SK-N-SH (cell line): ENCODE measurements around the gene STH. TPM values are rescaled to one million over a fixed set of nuclear protein-coding genes. Genes with fewer than 3 reads are reported as not detected.

ENCODE experiments used
- CTCF ChIA-PET: fragments of 300-600, 350-600 bp; formaldehyde crosslinking; extraction: SDS; loops from one replicate; lab custom pipeline; 2021; lab: Yijun Ruan, JAX
- POLR2A ChIA-PET: fragments of 350-600 bp; sonication (Branson Sonifier 250); formaldehyde crosslinking; extraction: SDS; loops from one replicate; lab custom pipeline; 2020; ENCODE audit warnings: antibody characterized with exemption, inconsistent platforms; lab: Yijun Ruan, JAX
- DNase-seq: peaks from one replicate; pipeline ENCODE4 v3.0.0; 2012
- H2AFZ ChIP-seq: fragments of 200-600 bp; sonication (generic); 2 replicates; pipeline ENCODE4 v1.8.1; 2016; ENCODE audit warnings: antibody characterized with exemption, mild to moderate bottlenecking, low read depth
- H3F3A ChIP-seq: fragments of 200-600 bp; sonication (generic); replicated peaks from 2 replicates; pipeline ENCODE3; 2016; ENCODE audit warnings: antibody characterized with exemption, mild to moderate bottlenecking; ENCODE audit not compliant: insufficient read depth
- H3K27ac ChIP-seq, 2 experiments: fragments of 200-500 bp in 1 of 2; fragments of 200-600 bp in 1 of 2; sonication (Bioruptor generic) in 1 of 2; sonication (generic), shearing (Covaris generic) in 1 of 2; 2 replicates each; pipeline versions ENCODE4 v1.5.1 to v1.6.1; 2014 to 2016; ENCODE audit warnings: low read depth in 2 of 2, inconsistent platforms in 1 of 2, low read length in 1 of 2, mild to moderate bottlenecking in 1 of 2, mixed read lengths in 1 of 2
- H3K27me3 ChIP-seq: fragments of 200-600 bp; sonication (generic), shearing (Covaris generic); 2 replicates; pipeline ENCODE4 v1.6.1; 2016; ENCODE audit warnings: mixed run types; ENCODE audit not compliant: insufficient read depth
- H3K36me3 ChIP-seq, 2 experiments: fragments of 200-500 bp in 1 of 2; fragments of 200-600 bp in 1 of 2; sonication (Bioruptor generic) in 1 of 2; sonication (generic) in 1 of 2; replicated peaks in 1 of 2; 2 replicates each; pipeline versions ENCODE3 to v1.5.1; 2014 to 2016; ENCODE audit warnings: low read length in 1 of 2, mild to moderate bottlenecking in 1 of 2; ENCODE audit not compliant: insufficient read depth in 2 of 2, control insufficient read depth in 1 of 2
- H3K4me1 ChIP-seq, 2 experiments: fragments of 200-500 bp in 1 of 2; fragments of 200-600 bp in 1 of 2; sonication (Bioruptor generic) in 1 of 2; sonication (generic), shearing (Covaris generic) in 1 of 2; 2 replicates each; pipeline versions ENCODE4 v1.5.1 to v1.6.1; 2014 to 2016; ENCODE audit warnings: low read depth in 1 of 2, low read length in 1 of 2, mixed run types in 1 of 2; ENCODE audit not compliant: insufficient read depth in 2 of 2, control insufficient read depth in 1 of 2
- H3K4me2 ChIP-seq: fragments of 200-600 bp; sonication (generic), shearing (Covaris generic); 2 replicates; pipeline ENCODE4 v1.6.1; 2017; ENCODE audit warnings: mixed run types
- H3K4me3 ChIP-seq, 2 experiments: fragments of 200-500 bp in 1 of 2; fragments of 200-600 bp in 1 of 2; sonication (Bioruptor generic) in 1 of 2; sonication (generic), shearing (Covaris generic) in 1 of 2; 2 replicates each; pipeline versions ENCODE4 v1.5.1 to v1.8.1; 2014 to 2016; ENCODE audit warnings: low read depth in 2 of 2, inconsistent platforms in 1 of 2, low read length in 1 of 2, mild to moderate bottlenecking in 1 of 2, mixed read lengths in 1 of 2, moderate library complexity in 1 of 2
- H3K79me2 ChIP-seq: fragments of 200-600 bp; sonication (generic); 2 replicates; pipeline ENCODE4 v1.8.1; 2017; ENCODE audit warnings: mild to moderate bottlenecking; ENCODE audit not compliant: insufficient read depth
- H3K9ac ChIP-seq: fragments of 200-600 bp; sonication (generic); 2 replicates; pipeline ENCODE4 v1.6.1; 2017; ENCODE audit warnings: mixed run types
- H3K9me2 ChIP-seq: fragments of 200-600 bp; sonication (generic); 2 replicates; pipeline ENCODE4 v1.6.1; 2017; ENCODE audit warnings: mixed run types
- H3K9me3 ChIP-seq: fragments of 200-600 bp; sonication (generic); 2 replicates; pipeline ENCODE4 v1.6.1; 2017; ENCODE audit warnings: mixed run types, mild to moderate bottlenecking, moderate library complexity
- H4K20me1 ChIP-seq: fragments of 200-600 bp; sonication (generic); 2 replicates; pipeline ENCODE4 v1.6.1; 2017; ENCODE audit warnings: mild to moderate bottlenecking, mixed run types; ENCODE audit not compliant: insufficient read depth
- CHD2 ChIP-seq: fragments of 150-350 bp; IDR thresholded peaks from 2 replicates; pipeline ENCODE4 v1.6.1; 2018; ENCODE audit warnings: low read length; ENCODE audit not compliant: partially characterized antibody
- IRF3 ChIP-seq: fragments of 150-350 bp; IDR thresholded peaks from 2 replicates; pipeline ENCODE4 v1.6.1; 2016; ENCODE audit warnings: mild to moderate bottlenecking, low read depth, low read length
- JUND ChIP-seq: IDR thresholded peaks from 2 replicates; pipeline ENCODE4 v1.4.0; 2012
- PBX3 ChIP-seq: IDR thresholded peaks from 2 replicates; pipeline ENCODE4; 2012
- RCOR1 ChIP-seq: fragments of 150-350 bp; IDR thresholded peaks from 2 replicates; pipeline ENCODE4 v1.6.1; 2017; ENCODE audit warnings: antibody characterized with exemption, low read length
- SIN3A ChIP-seq: IDR thresholded peaks from 2 replicates; pipeline ENCODE4 v1.6.1; 2012; ENCODE audit warnings: low read depth, mild to moderate bottlenecking, low read length, moderate library complexity, borderline replicate concordance
- SMC3 ChIP-seq: IDR thresholded peaks from 2 replicates; pipeline ENCODE4 v1.6.1; 2012; ENCODE audit warnings: low read depth, low read length, improper control_type of control experiment
- TCF12 ChIP-seq: IDR thresholded peaks from 2 replicates; pipeline ENCODE4 v1.4.0; 2012
- TEAD4 ChIP-seq: IDR thresholded peaks from 2 replicates; pipeline ENCODE4 v1.4.0; 2012; ENCODE audit warnings: mild to moderate bottlenecking, borderline replicate concordance; ENCODE audit not compliant: insufficient read depth
- WGBS: methylation state at CpG from one replicate; pipeline ENCODE4 v1.1.6; 2017; ENCODE audit warnings: low lambda C conversion rate; 5-methylcytosine and 5-hydroxymethylcytosine counted together
- polyA plus RNA-seq, 3 experiments: library from polyadenylated mRNA; depleted of rRNA; stranded (reverse); fragments of >200 nt; gene quantifications; 2 replicates each; pipeline ENCODE4 v1.2.3, GENCODE V29; 2012

Gene STH
- polyA plus RNA-seq, 1 of the 3 experiments (the other 2 are of a cell fraction), result not detected

GRCh38 chr17:46009681-46010596 is 10.9 kb downstream of the STH start:
- H3K27me3 ChIP-seq, result no peaks in the 10 kb centered on the region
- H3K9me3 ChIP-seq, result no peaks in the 10 kb centered on the region
- no peak overlapping the region for H3K4me3 ChIP-seq
- TF ChIP-seq TCF12, result no peak
- peak; percentile 70 for TF ChIP-seq PBX3
- TF ChIP-seq JUND, result no peak
- no peak for TF ChIP-seq RCOR1
- TF ChIP-seq SMC3, result no peak
- TF ChIP-seq, all 33 proteins: peak for 1
- no peak for DNase-seq
- Histone ChIP-seq H3K4me2 (peak overlapping the region; percentile 26; the same call in 1 of the 2 replicates), H3K4me1 (peaks cover 0 to 18% of the 10 kb centered on the region in 2 experiments; a peak in 1 of 4 replicates), H2AFZ (no peak overlapping the region), H3K9me2 (no peaks in the 10 kb centered on the region), H3K27ac (no peak overlapping the region), H4K20me1 (no peaks in the 10 kb centered on the region), H3K9ac (no peak overlapping the region), H3K36me3 (no peaks in the 10 kb centered on the region), H3K79me2 (no peaks in the 10 kb centered on the region), H3F3A (no peaks in the 10 kb centered on the region)
- 78% methylated on average over 33 of the region's 33 CpGs for WGBS
- POLR2A ChIA-PET, result no interaction called here
- CTCF ChIA-PET, result interaction anchor here (0.7 to 1.4 kb wide), 2 partner anchors 11 to 34 kb away, joined by 3 read pairs; partner anchors contain the start of gene STH

GRCh38 chr17:46010597-46011186 is 11.6 kb downstream of the STH start:
- no peaks in the 10 kb centered on the region for H3F3A ChIP-seq
- H3K4me2 ChIP-seq, result no peak overlapping the region
- TF ChIP-seq TEAD4 (no peak), IRF3 (no peak), SIN3A (no peak), CHD2 (no peak), PBX3 (no peak)
- H3K36me3 ChIP-seq, result no peaks in the 10 kb centered on the region
- 72% methylated on average over 12 of the region's 16 CpGs for WGBS
- no peaks in the 10 kb centered on the region for H3K27me3 ChIP-seq
- no peak overlapping the region for H3K27ac ChIP-seq
- no peaks in the 10 kb centered on the region for H4K20me1 ChIP-seq
- H2AFZ ChIP-seq, result no peak overlapping the region
- CTCF ChIA-PET, result interaction anchor here (0.7 kb wide), 1 partner anchor 12 kb away, joined by 3 read pairs; the partner anchor contains the start of gene STH
- no peaks in the 10 kb centered on the region for H3K9me2 ChIP-seq
- no peaks in the 10 kb centered on the region for H3K79me2 ChIP-seq
- H3K9me3 ChIP-seq, result no peaks in the 10 kb centered on the region
- H3K4me1 ChIP-seq, result peaks cover 0 to 18% of the 10 kb centered on the region in 2 experiments; a peak in 1 of 4 replicates
- H3K9ac ChIP-seq, result no peak overlapping the region
- POLR2A ChIA-PET, result no interaction called here
- DNase-seq, result no peak
- H3K4me3 ChIP-seq, result no peak overlapping the region
